22Rv1 (cell line): ENCODE measurements around the gene KIAA0232.

Experiments used
- ZFX ChIP-seq: fragments of 450-650 bp; IDR thresholded peaks from 2 replicates; pipeline ENCODE4 v1.6.1; 2017; ENCODE audit warnings: antibody characterized with exemption, borderline replicate concordance
- TF ChIP-seq, protein P1 (sequence below): fragments of 450-650 bp; IDR thresholded peaks from 2 replicates; pipeline ENCODE4 v1.5.1; 2017; ENCODE audit warnings: mild to moderate bottlenecking

DNA sequence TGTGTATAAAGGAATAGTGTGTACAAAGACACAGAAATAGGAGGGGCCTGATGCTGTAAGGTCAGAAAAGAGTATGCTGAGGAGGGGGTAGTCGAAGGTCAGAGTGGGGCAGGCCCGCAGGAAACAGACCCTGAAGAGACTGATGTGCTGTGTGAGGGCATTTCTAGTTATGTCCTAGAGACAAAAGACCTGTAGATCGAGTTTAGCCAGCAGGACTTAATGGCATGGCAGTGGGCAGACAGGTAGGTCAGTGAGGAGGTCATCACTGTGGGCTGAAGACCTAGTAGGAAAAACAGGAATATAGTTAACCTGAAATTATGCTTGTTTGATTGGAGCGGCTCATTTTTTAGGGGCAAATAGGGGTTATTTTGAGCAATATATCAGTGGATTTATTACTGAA is 57.1 kb downstream of the KIAA0232 start:
- TF ChIP-seq, protein P1, sequence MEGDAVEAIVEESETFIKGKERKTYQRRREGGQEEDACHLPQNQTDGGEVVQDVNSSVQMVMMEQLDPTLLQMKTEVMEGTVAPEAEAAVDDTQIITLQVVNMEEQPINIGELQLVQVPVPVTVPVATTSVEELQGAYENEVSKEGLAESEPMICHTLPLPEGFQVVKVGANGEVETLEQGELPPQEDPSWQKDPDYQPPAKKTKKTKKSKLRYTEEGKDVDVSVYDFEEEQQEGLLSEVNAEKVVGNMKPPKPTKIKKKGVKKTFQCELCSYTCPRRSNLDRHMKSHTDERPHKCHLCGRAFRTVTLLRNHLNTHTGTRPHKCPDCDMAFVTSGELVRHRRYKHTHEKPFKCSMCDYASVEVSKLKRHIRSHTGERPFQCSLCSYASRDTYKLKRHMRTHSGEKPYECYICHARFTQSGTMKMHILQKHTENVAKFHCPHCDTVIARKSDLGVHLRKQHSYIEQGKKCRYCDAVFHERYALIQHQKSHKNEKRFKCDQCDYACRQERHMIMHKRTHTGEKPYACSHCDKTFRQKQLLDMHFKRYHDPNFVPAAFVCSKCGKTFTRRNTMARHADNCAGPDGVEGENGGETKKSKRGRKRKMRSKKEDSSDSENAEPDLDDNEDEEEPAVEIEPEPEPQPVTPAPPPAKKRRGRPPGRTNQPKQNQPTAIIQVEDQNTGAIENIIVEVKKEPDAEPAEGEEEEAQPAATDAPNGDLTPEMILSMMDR: no peak
- no peak for TF ChIP-seq ZFX
